ENCODE results near the gene GRPR. TPM values are rescaled to one million over a fixed set of nuclear protein-coding genes. Genes with fewer than 3 reads are reported as not detected.

GRPR gene
- total and polyA plus RNA-seq, 10 of the 15 experiments (the other 5 are each of a cell fraction or from before 2014, with no cell fraction given), result 0.10 to 3.7 (median 0.21) TPM; not detected in 1

DNA sequence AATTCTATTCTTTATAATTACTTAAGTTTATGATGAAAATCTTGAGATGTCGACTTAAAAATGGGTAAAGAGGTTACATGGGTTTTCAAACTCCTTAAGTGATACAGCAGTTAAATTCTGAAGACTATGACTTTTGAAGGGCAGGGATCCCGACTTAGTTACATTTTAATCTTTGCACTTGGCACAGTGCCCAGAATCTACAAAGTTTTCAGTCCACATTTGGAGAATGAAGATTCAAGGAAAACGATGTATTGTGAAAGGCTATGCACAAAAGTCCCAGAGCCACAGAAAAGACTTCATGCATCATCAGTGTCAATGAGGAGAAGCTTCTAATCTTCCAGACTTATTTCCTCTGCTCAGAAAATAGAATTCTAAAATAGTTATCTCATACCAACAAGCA, 36.3 kb upstream of the GRPR start (continued):
- TF ChIP-seq, protein P1, sequence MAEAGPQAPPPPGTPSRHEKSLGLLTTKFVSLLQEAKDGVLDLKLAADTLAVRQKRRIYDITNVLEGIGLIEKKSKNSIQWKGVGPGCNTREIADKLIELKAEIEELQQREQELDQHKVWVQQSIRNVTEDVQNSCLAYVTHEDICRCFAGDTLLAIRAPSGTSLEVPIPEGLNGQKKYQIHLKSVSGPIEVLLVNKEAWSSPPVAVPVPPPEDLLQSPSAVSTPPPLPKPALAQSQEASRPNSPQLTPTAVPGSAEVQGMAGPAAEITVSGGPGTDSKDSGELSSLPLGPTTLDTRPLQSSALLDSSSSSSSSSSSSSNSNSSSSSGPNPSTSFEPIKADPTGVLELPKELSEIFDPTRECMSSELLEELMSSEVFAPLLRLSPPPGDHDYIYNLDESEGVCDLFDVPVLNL (IDR thresholded peaks at IDR 0.05; ENCODE audit: low read depth, low read length), result no peak
- TF ChIP-seq CREB1 (IDR thresholded peaks at IDR 0.05; ENCODE audit: low read depth), result no peak
- TF ChIP-seq ETV6 (conservative IDR thresholded peaks at IDR 0.05 in 1 of 2, IDR thresholded peaks at IDR 0.05 in 1 of 2; ENCODE audit: borderline replicate concordance in 1 of 2, low read depth in 1 of 2), result no peak

- no peak for TF ChIP-seq ATF2 (IDR thresholded peaks at IDR 0.05; ENCODE audit: low read length)
- no peak for TF ChIP-seq RUNX3 (IDR thresholded peaks at IDR 0.05; ENCODE audit: low read length)
- TF ChIP-seq NFXL1 (IDR thresholded peaks at IDR 0.05; ENCODE audit: borderline replicate concordance), result no peak
- no peak for TF ChIP-seq ZNF207 (IDR thresholded peaks at IDR 0.05; ENCODE audit: borderline replicate concordance)
- TF ChIP-seq, protein P2, sequence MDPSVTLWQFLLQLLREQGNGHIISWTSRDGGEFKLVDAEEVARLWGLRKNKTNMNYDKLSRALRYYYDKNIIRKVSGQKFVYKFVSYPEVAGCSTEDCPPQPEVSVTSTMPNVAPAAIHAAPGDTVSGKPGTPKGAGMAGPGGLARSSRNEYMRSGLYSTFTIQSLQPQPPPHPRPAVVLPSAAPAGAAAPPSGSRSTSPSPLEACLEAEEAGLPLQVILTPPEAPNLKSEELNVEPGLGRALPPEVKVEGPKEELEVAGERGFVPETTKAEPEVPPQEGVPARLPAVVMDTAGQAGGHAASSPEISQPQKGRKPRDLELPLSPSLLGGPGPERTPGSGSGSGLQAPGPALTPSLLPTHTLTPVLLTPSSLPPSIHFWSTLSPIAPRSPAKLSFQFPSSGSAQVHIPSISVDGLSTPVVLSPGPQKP (IDR thresholded peaks at IDR 0.05; ENCODE audit: low read depth, low read length), result no peak
- TF ChIP-seq KLF5 (IDR thresholded peaks at IDR 0.05; ENCODE audit: partially characterized antibody), result no peak
- in situ Hi-C loops (cut with MboI) (no loop called here), intact Hi-C loops (cut with micrococcal nuclease; ENCODE audit: unreplicated experiment) (no loop called here)
- SMC1A ChIA-PET (ENCODE audit: uncharacterized antibody, unreplicated experiment), result no interaction called here
- H4K20me1 ChIP-seq (ENCODE audit: control insufficient read depth, insufficient read depth), result no peaks in the 10 kb centered on the region
- CTCF ChIA-PET, result no interaction called here
- DNase-seq (ENCODE audit: low read depth, low spot score) (no peak), ATAC-seq (no peak), FAIRE-seq (no peak)
- POLR2A ChIA-PET, result no interaction called here
- H3K4me2 ChIP-seq (ENCODE audit: control insufficient read depth, insufficient read depth), result no peak overlapping the region
- BruUV-seq (replicated peaks), result no TSS peak
- H3K9ac ChIP-seq (ENCODE audit: control insufficient read depth, insufficient read depth, low read length), result no peak overlapping the region
- RAD21 ChIA-PET (ENCODE audit: unreplicated experiment), result no interaction called here
- no peaks in the 10 kb centered on the region for H3K4me1 ChIP-seq (ENCODE audit: control insufficient read depth, insufficient read depth, low read length)
- H3K27me3 ChIP-seq (replicated peaks in 1 of 2; ENCODE audit: control insufficient read depth in 2 of 2, insufficient read depth in 2 of 2, low read length in 1 of 2), result no peaks in the 10 kb centered on the region
- no peak overlapping the region for H2AFZ ChIP-seq (ENCODE audit: control insufficient read depth, low read depth, low read length)
- H3K79me2 ChIP-seq (ENCODE audit: control insufficient read depth, insufficient read depth, low read length), result no peaks in the 10 kb centered on the region
- no peaks in the 10 kb centered on the region for H3K36me3 ChIP-seq (ENCODE audit: control insufficient read depth in 2 of 2, insufficient read depth in 2 of 2, low read length in 1 of 2)
- H3K4me3 ChIP-seq, result no peak overlapping the region
- no peak overlapping the region for H3K27ac ChIP-seq (ENCODE audit: control insufficient read depth, insufficient read depth)
- H3K9me3 ChIP-seq (replicated peaks; ENCODE audit: control insufficient read depth, insufficient read depth, low read length), result no peaks in the 10 kb centered on the region; the same call in 2 of the 3 replicates
Observed at GRCh38 chrX:16089086-16089485, 34.3 kb upstream of the GRPR start.
